Measurements from ENCODE around the gene MLST8.

DNA sequence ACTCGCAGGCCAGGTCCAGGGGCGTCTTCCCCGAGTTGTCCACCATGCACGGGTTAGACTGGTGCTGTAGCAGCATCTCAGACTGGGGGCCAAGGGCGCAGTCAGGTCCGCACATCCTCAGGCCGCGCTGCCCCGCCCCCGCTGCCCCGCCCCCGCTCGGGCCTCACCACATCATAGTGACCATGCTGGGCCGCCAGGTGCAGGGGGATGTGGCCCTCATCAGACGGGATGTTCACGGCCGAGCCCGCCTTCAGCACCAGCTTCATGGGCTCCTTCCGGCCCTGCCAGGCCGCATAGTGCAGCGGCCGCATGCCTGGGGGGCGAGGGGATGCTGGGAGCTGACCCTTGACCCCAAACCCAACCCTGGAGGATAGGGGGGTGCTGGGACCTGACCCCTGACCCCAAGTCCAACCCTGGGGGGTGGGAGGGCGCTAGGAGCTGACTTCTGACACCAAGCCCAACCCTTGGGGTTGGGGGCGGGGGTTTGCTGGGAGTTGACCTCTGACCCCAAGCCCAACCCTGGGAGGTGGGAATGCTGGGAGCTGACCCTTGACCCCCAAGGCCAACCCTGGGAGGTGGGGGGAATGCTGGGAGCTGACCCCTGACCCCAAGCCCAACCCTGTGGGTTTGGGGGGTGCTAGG is 15.9 kb upstream of the MLST8 start:
- TF ChIP-seq ZNF274 (IDR thresholded peaks at IDR 0.05; ENCODE audit: low read depth, low read length) (no peak), YY1 (IDR thresholded peaks at IDR 0.05; ENCODE audit: insufficient read depth, insufficient read length) (no peak)

All from NT2/D1 (cell line).